HG03108 (cell line): ENCODE data around the gene METTL6.
"Not testable (repeated sequence)": the region's sequence is repeated elsewhere in the genome, so short reads cannot be mapped to it uniquely, and the experiment has no call there.

Experiments used
- ATAC-seq: cut with Tn5 transposase; IDR thresholded peaks from one replicate; pipeline ENCODE4 v1.9.1; 2021; ENCODE audit warnings: moderate library complexity; ENCODE audit not compliant: unreplicated experiment

Gene METTL6, protein sequence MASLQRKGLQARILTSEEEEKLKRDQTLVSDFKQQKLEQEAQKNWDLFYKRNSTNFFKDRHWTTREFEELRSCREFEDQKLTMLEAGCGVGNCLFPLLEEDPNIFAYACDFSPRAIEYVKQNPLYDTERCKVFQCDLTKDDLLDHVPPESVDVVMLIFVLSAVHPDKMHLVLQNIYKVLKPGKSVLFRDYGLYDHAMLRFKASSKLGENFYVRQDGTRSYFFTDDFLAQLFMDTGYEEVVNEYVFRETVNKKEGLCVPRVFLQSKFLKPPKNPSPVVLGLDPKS

DNA sequence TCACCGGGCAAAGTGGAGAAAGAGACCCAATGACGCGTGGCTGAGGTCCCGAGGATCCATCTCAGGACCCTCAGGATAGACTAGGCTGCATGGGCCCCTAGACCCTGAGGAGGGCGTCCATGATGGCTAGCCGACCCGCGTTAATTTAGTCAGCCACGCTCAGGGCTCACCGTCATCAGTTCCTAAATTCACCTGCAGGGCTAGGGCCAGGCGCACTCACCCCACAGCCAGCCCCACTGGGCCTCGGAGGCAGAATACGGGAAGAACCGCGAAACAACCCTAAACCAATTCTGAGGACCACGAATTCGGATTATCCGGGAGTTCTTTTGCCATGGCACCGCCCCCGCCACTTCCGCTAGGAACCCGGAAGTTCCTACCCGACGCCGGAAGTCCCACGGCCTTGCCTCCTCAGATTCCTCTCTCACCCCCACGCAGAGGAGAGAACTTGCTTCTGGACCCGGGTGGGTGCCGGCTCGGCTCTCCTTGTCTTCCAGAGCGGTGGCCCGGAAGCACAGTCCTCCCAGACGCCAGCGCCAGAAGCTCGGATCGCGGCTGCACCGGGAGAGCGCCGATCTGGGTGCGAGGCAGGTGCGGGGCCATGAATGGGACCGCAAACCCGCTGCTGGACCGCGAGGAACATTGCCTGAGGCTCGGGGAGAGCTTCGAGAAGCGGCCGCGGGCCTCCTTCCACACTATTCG lies at the start of gene METTL6, which contains the start of gene EAF1:
Gene METTL6 (minus strand): TSS at position 363 of the 699 bp plus-strand sequence. CDS start 1,033 bp downstream, outside the sequence.
Gene EAF1 (plus strand): TSS at position 417 of the 699 bp plus-strand sequence. CDS start 182 bp downstream, at position 599.
- ATAC-seq: peak; percentile 91

DNA sequence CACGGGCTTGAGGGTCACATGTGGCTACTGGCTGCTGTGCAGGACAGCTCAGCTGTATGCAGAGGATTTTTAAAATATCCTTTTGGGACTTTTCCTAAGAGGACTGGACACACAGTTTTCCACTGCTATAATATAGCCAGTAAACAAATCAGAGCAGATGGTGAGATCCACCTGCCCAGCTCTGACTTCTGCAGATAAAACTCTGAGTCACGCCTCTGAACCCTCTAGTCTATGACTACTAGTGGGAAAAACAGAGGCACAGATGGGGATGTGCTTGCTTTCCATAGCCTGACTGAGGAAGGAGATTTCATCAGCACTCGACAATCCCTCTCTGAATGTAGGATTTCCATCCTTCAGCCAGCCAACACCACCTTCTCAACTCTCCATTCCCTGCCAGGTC lies 49.0 kb upstream of the METTL6 start:
- no peak for ATAC-seq

DNA sequence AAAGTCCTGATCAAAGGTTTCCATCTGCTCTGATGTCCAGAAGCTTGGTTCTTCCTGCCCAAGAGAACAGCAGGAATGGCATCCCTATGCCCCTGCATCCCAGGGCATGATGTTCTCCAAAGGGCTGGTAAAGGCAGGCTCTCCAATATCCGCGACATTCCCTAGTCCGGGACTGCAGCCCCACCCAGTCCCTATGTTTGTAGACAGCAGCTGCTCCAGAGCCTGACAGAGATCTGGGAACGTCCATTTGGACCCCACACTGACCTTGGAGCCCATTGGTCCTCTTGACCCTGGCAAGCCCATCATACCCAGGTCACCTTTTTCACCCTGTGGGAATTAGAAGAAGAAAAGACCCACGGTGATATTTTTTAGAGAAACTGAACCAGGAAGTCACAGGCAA lies 47.8 kb upstream of the METTL6 start:
- no peak for ATAC-seq

DNA sequence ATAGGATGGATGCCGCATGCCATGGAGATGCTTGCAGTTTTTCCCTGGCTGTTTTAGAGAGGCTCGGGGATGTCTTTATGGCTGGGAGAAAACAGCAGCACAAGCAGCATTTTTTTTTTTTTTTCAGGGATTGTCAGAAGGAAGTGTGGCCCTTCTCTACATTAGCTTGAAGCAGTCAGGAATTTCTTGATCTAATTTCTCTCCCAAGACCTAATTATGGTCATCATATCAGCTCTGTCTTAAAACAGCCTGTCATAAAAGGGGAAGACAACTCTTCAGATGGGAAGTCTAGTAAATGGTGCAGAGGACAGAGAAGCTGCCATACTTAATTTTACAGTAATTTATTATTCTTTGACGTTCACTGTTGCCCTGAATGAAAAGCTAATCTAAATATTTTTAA lies 44.5 kb upstream of the METTL6 start:
- no peak for ATAC-seq

DNA sequence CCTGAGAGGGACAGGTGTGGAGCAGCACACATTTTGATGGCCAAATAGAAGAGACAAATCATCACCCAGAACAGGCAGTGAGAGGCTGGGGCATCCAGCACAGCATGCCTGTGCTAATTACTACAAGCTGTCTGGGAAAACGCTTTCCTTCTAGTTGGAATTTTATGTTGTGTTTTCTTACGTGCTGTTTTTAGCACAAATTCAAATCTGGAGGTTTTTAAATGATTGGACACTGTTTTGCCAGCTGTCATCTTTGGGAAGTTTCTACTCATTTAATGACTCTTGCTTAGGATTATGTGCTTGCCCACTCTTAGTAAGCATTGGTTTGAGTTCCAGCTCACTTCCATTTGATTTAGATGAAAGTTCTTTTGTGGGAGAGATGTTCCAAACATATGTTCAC lies 43.5 kb upstream of the METTL6 start:
- ATAC-seq: no peak

DNA sequence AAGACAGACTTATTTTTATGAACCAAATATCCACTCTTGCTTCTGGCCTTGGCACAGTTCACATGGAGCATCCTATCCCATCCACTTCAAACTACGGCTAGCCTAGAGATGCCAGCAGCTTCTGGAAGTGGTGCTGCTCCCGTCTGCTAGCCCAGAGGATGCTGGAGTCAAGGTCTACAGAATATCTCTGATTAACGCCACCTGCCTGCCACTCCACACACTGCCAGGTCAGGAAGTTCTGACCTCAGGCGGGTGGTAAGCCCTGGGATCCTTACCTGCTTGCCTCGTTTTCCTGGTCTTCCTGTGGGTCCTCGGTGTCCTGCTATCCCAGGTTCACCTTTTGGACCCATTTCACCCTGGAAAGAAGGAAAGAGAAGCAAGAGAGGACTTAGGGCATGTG lies 42.9 kb upstream of the METTL6 start:
- ATAC-seq: no peak

DNA sequence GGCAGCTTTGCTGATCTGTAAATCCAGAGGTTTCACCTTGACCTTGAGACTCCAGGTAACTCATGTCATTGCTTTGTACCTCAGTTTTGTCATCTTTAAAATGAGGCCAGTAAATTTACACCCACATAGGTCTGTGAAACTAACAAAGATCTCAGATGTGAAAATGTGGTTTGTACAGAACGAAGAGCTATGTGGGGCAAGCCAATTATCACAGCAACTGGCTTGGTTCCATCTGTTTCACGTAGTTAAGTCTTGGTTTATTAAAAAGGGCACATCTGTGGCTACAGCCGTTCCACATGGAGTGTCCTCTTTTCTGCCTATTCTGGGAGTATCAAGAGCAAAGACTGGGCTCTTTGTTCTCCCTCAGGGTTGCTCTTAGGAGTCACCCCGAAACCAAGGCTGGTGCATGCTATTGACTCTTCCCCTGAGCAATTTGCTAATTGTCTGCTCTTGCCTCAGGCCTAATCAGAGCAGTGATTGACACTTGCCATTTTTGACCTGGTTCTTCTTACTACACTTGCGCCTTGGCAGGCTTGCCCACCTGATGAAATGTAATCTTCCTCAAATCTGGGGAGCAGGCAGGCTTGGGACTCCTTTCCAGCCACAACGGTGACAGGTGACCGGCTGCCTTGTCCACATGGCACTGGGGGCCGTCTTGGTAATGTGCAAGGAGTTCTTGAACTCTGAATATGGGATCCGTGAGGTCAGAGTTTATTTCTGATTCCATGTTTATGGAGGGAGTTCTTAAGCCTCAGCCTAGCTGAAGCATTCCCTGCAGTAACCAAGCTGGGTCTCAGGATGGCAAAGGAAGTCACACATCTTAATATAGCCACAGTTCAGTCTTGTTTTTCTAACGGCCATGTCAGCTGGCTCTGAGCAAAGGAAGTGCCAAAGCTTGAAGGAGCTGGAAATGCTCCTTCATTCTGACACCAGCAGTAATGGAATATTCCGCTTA lies 40.2 kb upstream of the METTL6 start:
- ATAC-seq: no peak

DNA sequence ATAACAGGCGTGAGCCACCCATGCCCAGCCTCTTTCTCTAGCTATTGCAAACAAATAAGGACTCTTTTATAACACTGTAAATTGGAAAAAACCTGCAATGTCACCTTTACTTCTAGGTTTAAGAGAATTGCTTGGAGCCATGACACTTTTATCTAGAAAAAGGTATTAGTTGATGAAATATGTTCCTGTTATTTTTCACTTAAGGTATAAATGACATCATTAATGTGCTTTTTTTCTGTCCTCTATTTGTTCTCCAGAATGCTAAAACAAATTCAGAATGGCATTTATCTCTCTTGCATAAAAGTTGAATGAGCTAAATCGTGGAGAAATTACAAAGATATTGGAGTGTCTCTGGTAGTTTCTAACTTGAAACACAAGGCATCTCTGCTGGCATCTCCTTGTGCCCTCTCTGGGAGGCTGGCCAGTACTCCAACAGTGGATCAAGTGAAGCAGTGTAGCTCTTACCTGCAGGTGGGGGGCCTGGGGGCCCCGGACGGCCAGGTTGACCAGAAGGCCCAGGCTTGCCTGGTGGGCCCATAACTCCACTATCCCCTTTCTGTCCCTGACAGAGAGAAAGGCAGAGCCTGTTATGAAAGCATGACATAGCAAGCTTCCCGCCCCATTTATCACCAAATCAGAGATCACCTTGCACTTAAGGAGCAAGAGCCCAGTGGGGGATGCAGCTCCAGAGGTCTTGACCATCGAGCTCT lies 38.7 kb upstream of the METTL6 start:
- ATAC-seq: no peak

DNA sequence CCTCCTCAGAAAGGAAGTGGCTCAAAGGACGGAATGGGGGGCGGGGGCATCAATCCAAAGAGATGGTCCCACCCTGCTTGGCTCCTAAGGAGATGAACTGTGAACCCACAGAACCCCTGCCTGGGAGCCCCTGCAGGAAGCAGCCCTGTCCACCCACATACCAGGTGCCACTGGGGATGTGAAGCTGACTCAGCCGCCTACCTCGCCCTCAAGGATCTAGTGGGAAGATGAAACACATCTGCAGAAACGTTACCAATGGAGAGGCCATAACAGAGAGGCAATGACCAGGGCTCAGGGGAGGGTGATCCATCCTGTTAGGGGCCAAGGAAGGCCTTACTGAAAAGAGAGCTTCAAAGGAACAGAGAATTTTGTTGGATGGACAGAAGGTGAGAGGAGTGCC lies 35.1 kb upstream of the METTL6 start:
- no peak for ATAC-seq

DNA sequence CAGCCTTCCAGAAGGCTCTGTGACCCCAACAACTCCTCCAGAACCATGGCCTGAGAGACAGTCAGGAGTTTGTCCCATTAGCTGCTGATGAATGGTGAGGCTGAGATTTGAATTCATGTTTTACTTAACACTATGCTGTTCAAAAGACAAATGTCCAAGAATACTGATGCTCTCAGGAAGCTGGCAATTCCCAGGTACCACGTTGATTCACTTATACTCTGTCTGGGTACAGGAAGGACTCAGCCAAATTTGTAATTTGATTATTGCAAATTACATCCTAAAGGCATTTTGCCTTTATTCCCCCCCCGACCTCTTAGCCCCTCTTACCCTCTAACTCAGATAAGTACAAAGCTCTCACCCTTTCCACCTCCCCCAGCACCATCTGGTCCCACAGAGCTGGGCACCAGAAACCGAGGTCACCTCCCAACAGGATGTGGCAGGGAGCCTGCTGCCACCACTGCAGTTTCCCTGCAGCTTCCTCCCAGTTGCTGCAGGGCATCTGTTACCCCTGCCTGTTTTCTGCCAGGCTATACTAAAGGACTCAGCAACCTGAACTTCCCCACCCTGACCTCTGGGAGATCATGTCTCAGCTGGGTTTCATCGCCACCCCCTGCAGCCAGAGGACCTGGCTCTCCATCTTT lies 33.7 kb upstream of the METTL6 start:
- no peak for ATAC-seq

DNA sequence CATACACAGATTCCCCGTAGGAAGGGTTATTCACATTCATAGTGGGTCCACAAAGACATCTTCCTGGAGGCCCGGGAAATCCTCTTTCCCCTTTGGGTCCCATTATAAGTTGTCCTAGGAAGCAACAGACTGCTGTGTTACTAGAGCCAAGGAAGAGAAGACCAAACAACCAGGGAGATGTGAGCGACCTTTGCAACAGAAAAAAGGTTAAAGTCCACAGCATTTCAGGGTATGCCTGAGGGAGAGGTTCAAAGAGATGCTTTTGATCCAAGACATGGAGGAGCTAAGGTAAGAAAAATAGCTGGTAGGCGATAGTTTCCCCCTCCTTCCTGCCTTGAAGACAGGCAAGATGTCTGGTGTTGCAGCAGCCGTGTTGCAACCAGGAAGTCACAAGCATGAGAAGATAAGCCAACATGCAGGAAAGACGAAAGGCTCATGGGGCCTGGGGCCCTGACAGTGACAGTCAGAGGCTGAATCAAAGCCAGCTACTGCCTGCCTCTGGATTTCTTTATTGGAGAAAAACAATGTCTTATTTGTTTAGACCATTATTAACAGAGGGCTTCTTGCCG lies 31.0 kb upstream of the METTL6 start:
- no peak for ATAC-seq

DNA sequence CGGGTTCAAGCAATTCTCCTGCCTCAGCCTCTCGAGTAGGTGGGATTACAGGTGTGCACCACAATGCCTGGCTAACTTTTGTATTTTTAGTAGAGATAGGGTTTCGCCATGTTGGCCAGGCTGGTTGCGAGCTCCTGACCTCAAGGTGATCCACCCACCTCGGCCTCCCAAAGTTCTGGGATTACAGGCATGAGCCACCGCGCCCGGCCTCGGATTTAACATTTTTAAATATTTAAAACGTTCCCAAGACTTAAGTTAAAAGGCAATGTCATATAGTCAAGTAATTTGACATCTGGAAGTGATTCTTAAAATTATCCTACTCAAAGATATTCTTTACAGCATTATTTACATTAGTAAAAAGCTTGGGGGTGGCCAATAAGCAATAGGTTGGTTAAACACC lies 29.6 kb upstream of the METTL6 start:
- ATAC-seq: not testable (repeated sequence)

DNA sequence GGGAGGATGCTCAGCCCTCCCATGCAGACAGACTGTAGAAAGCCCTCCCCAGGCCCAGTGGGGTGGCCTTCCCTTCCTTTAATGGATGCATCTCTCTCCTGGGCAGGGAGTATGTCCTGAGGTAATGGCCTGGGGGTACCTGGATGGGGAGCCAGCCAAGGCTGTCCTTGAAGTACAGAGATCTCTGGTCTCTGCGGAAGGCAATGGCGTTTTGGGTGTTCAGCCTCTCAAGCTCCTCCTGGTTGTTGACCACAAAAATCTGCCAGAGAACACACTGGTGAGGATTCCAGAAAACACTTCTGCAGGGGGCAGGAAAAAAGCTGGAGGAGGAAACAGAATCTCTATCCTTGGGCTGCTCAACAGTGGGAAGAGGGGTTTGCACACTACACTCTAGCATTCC lies 29.0 kb upstream of the METTL6 start:
- ATAC-seq: no peak

DNA sequence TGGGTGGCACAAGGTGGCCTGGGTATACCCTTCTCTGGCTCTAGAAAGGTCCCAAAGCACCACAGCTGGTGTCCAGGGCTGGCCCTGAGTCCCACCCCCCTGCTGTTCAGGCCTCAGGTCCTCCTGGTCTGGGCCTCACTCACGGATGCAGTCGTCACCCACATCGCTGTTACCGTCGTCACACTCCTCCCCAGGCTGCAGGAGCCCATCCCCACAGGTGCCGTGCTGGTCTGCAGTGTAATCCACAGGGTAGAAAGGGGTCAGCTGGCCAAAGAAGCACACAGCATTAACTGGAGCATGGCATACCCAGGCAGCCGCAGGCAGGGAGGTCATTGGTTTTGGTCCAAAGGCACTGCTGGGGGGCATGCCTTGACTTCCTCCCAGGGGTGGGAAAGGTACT lies 28.4 kb upstream of the METTL6 start:
- no peak for ATAC-seq

DNA sequence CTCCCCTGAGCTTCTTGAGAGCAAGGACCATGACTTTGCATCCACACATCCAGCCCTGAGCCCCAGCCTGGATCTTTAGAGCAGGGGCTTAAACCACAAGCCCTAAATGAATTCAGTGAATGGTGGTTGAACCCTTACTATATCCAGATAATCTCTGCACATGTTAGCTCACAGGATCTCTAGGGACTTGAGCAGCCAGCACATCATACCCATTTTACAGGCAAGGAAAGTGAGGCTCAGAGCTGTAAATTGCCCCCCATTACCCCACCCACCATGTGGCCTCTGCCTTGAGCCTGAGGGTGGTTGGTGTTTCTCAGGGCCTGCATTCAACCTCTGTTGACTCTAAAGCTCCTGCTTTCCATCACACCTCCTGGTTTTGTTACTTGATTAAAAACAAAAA lies 27.6 kb upstream of the METTL6 start:
- no peak for ATAC-seq

DNA sequence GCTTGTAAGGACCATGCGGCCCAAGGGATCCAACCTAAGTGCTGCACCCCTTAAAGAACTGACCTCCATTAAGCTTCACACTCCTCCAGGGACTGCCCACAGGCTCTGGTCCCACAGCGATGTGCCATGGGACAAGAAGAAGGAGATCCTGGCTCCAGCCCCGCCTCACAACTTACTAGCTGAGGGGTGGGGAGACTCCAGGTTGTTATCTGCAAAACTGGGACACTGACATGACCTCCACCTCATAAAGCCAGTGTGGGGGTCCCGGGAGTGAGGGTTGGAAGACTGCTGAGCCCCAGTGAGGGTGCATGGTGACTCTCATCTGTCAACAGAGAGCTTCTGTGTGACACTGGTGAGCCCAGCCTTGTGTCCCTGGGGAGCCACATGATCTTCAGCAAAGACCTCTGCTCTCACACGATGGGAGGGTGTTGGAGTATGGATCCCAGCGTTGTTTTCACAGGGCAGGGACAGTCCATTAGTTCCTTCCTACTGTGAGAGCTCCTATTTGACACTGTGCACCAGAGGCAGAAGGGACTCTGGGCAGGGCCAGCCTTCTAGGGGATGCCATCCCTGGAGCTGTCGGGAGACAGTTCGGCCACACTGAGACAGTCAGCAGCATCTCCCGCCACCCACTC lies 26.8 kb upstream of the METTL6 start:
- no peak for ATAC-seq

DNA sequence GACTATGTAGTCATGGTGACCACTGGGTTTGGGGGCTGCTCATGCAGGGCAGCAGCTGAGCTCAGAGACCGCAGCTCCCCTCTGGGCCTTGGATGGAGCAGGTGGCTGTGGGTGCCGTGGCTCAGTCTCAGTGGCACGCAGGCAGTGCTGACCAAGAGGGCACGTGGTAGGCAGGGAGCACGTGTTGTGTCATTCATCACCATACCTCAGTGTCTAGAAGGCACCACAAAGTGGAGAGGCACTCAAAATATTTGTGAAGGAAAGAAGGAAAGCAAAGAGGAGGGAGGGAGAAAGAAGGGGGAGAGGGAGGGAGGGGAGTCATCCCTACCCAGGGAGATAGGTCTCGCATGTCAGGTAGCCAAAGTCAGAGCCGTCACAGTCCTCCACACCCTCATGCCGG lies 26.2 kb upstream of the METTL6 start:
- no peak for ATAC-seq

DNA sequence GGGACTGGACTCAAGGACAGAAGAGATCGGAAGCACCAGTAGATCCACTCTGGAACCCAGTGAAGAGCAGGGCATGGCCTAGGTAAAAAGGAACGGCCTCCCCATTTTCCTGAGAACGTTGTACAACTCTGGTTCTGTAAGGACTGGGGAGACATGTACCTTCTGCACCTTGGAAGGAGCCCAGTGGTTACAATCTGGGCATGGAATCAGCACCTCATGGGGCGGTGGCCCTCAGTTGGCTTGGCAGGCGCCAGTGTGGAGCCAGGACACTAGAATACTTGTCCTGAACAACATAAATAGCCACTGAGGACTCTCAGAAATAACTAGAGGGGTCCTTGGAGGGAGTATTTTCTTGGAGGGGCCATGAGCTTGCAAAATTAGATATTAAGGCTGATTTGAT lies 25.6 kb upstream of the METTL6 start:
- no peak for ATAC-seq

DNA sequence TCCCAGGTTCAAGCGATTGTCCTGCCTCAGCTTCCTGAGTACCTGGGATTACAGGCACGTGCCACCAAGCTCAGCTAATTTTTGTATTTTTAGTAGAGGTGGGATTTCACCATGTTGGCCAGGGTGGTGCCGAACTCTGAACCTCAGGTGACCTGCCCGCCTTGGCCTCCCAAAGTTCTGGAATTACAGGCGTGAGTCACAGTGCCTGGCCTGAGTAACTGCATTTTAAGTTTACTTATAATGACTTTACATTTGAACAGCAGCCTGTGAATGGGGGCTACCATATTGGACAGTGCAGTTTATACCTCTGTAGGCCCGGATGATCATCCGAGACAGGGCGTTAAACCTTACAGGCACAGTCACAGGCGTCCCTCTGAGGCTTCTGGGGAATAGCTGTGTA lies 24.8 kb upstream of the METTL6 start:
- no peak for ATAC-seq
